Measurements from ENCODE around the gene FFAR4.
"Not testable (repeated sequence)": the region's sequence is repeated elsewhere in the genome, so short reads cannot be mapped to it uniquely, and the experiment has no call there.

The FFAR4 gene

GRCh38 chr10:93566435-93567276 lies at the start of gene FFAR4:
Gene FFAR4, plus strand, starts transcription at chr10:93566665. Its CDS starts 56 bp downstream, at chr10:93566721.
- DNase-seq, result peak; percentile 50

DNA sequence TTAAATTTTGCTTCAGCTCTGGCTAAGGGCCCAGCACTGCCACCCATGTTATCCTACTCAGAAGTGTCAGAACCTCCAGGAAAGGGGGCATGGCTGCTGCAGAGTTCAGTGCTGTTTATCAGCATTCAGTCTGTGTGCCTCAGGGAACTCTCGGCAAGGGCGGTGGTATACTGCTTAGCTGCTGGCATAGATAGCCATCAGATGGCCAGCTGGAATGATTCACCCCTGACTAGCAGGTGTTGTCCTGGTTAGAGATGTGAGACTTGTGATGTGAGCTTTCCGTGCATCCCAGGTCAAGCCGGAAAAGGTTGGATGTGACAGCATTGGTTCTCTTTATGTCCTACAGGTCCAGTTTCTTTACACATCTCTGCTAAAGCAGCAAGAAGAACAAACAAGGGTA lies 47.9 kb upstream of the FFAR4 start:
- no peak for DNase-seq

GRCh38 chr10:93535293-93535692 lies 31.2 kb upstream of the FFAR4 start:
- no peak for DNase-seq

- not testable (repeated sequence) for DNase-seq
Observed at GRCh38 chr10:93540871-93541270, 25.6 kb upstream of the FFAR4 start.

DNA sequence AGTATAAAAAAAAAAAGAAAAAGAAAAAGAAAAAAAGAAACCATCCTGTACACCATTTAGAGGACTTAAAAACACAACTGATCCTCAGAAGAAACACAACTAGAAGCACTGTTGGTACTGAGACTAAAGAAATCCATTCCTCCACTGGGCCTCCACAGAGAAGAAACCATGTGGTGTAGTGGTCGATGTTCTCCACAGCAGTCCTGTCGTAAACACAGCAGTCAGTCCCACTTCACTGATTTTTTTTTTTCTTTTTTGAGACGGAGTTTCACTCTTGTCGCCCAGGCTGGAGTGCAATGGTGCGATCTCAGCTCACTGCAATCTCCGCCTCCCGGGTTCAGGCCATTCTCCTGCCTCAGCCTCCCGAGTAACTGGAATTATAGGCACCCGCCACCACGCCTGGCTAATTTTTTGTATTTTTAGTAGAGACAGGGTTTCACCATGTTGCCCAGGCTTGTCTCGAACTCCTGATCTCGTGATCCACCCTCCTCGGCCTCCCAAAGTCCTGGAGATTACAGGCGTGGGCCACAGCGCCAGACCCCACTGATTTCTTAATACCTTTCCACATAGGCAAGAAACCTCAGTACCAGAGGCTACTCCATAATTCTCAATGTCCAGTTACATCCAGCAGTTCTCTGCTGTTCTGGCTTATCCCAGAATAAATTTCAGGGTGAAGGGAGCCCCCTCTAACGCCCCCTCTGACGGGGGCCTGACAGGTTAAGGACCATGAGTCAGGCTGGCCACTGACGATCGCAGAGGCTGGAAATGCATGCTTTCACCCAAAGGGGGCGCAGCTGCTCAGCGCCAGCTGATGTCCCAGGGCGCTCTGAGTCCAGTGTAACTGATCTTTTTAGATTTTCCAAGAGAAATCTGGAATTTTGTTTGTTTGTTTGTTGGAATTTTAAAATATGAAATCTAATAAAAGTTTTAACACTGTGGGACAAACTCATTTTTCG lies 24.8 kb upstream of the FFAR4 start:
- peak; percentile 68 for DNase-seq

- peak; percentile 79 for DNase-seq
Observed at GRCh38 chr10:93542358-93542791, 24.1 kb upstream of the FFAR4 start.

- not testable (repeated sequence) for DNase-seq
Observed at GRCh38 chr10:93546995-93547394, 19.5 kb upstream of the FFAR4 start.

- no peak for DNase-seq
Observed at GRCh38 chr10:93547522-93547921, 18.9 kb upstream of the FFAR4 start.

GRCh38 chr10:93548376-93549071 lies 17.9 kb upstream of the FFAR4 start:
- no peak for DNase-seq

DNA sequence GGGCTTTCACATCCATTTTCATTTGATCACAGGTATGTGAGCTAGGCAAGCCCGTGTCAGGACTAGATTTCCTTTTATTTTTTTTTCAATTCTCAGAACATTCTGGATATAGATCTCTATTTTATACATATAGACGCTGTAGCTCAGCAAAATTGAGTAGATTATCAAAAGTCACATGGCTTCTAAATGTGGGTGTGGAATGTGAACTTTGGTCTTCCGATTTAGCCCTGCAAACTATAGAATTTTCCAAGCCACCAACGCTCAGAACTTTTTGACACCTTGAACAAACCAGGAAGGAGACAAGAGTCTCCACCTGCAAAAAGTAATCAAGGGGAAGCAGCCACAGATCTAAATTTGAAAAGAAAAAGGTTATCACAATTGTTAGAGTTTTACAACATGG lies 15.9 kb upstream of the FFAR4 start:
- no peak for DNase-seq

DNA sequence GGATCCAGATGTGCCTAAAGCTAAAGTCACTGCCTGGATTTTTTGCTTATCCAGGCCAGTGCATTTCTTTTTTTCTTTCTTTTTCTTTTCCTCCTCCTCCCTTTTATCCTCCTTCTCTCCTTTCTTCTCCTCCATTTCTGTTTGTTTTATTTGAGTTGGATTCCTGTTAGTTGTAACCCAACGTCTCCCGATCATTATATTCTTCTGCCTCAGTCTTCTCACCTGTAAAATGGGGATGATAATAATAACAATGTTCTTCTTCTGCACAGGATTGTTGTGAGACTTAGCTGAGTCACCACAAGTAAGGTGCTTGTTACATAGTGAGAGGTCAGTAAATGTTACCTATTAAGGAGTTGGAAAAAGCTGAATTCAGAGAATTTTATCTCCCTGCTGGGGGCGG lies 13.7 kb upstream of the FFAR4 start:
- DNase-seq, result no peak

DNA sequence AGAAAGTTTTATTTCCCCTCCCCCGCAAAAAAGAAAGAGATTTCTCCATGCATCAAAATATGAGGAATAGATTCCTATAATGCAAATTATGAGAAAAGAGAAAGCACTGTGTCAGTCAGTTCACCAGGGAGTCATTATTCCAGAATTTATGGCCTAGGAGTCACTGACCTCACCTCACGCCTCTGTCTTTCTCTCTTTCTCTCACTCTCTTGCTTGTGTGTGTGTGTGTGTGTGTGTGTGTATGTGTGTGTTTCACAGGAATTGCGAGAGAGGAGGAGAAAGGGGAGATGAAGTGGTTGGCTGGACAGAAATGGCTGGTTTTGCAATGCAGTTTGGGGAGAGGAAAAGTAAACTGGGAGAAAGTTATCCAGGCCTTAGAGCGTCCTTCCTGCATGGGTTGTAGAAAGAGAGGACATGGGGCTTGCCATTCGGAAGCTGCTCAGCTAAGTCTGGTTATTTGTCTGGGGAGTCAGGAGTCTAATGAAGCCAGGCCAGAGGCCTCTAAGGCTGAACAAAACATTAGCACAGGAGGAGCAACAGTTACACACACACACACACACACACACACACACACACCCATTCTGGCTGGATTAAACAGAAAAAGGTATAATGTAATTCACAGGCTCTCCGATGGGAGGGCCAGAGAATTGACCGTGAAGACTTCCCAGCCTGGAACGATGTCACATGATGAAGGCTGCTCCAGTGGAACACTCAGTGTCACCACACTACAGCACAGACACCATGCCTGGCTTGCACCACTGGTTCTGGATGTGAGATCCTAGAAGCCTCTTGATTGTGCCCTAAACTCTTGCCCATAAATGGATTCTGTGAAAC lies 12.8 kb upstream of the FFAR4 start:
- no peak for DNase-seq

- DNase-seq, result no peak
Observed at GRCh38 chr10:93554316-93554663, 12.2 kb upstream of the FFAR4 start.

GRCh38 chr10:93554760-93555432 lies 11.6 kb upstream of the FFAR4 start:
- DNase-seq, result peak; percentile 91

DNA sequence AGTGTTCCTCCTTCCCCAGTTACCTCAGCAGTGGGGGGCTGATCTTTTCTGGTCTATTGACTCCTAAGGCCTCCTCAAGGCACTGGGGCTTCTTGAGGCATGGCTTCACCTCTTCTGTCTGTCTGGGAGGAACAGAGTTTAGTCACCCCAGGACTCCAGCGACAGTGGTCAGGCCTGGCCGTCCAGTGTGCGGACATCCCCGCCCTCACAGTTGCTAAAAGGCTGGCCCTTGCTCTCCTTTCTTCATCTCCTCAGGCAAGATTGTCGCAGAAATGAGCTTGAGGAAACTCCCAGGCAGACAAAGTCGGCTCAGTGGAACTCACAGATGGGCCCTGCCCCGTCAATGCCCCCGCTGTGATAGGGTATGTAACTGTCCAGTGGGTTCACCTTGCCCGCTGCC lies 7.0 kb upstream of the FFAR4 start:
- no peak for DNase-seq

DNA sequence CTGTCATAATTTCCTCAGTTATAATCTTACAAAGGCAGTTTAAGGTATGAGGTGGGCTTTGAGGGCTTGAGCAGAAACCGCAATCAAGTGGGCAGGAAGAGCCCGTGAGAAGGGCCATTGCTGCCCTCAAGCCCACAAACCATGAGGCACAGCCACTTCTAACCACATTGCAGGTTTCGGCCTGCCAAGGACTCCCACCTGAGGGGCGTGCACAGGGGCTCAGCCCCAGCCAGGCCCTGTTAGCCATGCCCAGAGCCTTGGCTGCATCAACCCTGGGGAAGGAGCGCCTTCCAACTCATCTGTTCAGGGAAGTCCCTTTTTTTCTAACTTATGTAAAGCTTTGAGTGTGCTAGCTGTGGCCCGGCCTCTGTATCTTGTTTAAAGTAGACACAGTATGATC lies 5.9 kb upstream of the FFAR4 start:
- DNase-seq, result no peak

GRCh38 chr10:93565446-93565845 lies 1.0 kb upstream of the FFAR4 start:
- no peak for DNase-seq

DNA sequence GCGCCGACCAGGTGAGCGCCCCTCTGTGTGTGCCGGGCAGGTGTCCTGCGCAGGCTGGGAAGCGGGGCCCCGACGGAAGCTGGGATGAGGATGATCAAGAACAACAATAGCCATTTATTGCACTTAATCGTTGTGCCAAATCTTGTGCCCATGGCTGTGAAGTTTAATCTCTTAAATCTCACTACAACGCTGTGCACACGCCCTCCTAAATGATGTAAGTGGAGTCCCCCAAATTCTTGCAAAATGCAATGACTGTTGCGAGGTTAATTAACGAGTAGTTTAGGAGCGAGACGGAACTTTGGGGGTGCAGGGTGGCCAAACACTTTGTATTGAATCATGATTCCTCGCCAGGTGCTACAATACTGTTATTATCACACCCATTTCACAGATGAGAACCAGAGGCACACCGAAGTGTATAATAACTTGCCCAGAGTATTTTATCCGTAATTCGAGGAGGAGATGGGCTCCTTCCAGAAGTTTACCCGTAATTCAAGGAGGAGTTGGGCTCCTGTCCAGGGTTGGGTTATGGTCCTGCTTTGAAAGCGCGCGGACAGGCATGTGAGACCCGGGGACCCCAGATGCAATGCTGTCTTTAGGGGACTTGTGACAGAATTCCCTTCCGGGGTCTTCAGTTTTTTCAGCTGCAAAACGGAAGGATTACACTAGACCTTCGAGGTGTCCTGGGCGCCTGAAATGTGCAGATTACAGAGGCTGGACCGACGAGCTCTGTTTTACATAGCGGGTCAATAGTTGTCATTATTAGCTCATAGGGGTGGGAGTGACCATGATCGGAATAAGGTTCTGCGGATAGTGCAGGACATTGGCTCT lies 1.0 kb downstream of the FFAR4 start:
- DNase-seq, result peak; percentile 24

GRCh38 chr10:93568105-93568390 lies 1.6 kb downstream of the FFAR4 start:
- DNase-seq, result no peak

DNA sequence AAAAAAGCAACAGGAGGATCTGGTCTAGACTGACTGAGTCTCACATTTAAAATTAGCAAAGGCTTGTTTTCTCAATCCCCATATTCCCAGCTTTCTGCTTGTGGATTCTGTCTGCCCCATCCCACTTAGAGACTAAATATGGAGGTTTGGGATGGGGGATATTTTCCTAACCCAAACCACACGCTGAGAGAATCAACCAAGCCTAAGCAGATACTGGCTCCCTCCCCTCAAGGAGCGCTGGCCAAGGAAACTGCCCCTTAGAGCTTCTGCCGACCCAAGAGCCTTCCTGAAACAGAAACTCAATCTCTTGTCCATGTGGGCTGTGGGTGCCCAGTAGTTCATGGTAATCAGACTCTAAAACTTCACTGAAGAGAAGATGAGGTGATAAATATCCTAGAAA lies 3.9 kb downstream of the FFAR4 start:
- DNase-seq, result no peak

DNA sequence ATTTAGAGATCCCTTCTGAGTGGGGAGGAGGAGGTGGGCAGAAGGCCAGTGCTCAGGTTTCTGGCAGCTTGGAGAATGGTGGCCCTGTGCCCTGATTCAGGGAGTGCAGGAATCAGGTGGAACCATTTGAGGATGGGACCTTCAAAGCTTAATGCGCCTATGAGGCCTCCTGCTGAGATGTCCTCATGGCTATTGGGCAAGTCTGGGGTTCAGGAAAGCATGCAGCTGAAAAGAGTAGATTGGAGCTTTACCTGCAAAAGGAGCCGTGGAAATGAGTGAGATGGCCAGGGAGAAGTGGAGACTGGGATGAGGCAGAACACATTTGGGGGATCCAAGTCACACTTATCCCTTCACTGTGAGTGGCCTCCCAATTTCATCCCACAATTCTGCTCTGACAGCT lies 6.1 kb downstream of the FFAR4 start:
- no peak for DNase-seq
